HL-60 (cell line): ENCODE measurements around the gene MACC1.

ENCODE experiments used
- DNase-seq, 2 experiments: peaks; one replicate each; pipeline ENCODE4 v3.0.0-alpha.2; 2010 to 2020; ENCODE audit warnings: low read depth in 1 of 2, low spot score in 1 of 2
- H3K27ac ChIP-seq: fragments of 250-450 bp; sonication (Bioruptor Pico); replicated peaks from 2 replicates; pipeline ENCODE4 v1.5.1; 2020; ENCODE audit warnings: mild to moderate bottlenecking, moderate library complexity
- H3K27me3 ChIP-seq: fragments of 250-450 bp; sonication (Bioruptor Pico); 2 replicates; pipeline ENCODE4 v1.5.1; 2021; ENCODE audit warnings: mild to moderate bottlenecking, moderate library complexity; ENCODE audit not compliant: insufficient read depth, poor library complexity, severe bottlenecking
- H3K4me3 ChIP-seq: replicated peaks from 2 replicates; pipeline ENCODE4 v1.5.1; 2011; ENCODE audit warnings: mild to moderate bottlenecking, control low read depth, low read length; ENCODE audit not compliant: insufficient read depth
- GABPA ChIP-seq: IDR thresholded peaks from 2 replicates; pipeline ENCODE4 v1.6.1; 2012; ENCODE audit warnings: low read depth
- POLR2AphosphoS5 ChIP-seq: IDR thresholded peaks from 2 replicates; pipeline ENCODE4 v1.6.1; 2012; ENCODE audit warnings: low read depth
- SPI1 ChIP-seq: IDR thresholded peaks from 2 replicates; pipeline ENCODE4 v1.6.1; 2012; ENCODE audit warnings: low read depth, mild to moderate bottlenecking, borderline replicate concordance
- TF ChIP-seq, protein P1 (sequence below): IDR thresholded peaks from one replicate; pipeline ENCODE4 v1.5.1; 2011; ENCODE audit warnings: low read length, control low read depth, inconsistent platforms; ENCODE audit not compliant: insufficient read depth
- TF ChIP-seq, protein P2 (sequence below): IDR thresholded peaks from 2 replicates; pipeline ENCODE4 v1.6.1; 2012; ENCODE audit warnings: low read depth; ENCODE audit not compliant: insufficient replicate concordance

Gene MACC1

DNA sequence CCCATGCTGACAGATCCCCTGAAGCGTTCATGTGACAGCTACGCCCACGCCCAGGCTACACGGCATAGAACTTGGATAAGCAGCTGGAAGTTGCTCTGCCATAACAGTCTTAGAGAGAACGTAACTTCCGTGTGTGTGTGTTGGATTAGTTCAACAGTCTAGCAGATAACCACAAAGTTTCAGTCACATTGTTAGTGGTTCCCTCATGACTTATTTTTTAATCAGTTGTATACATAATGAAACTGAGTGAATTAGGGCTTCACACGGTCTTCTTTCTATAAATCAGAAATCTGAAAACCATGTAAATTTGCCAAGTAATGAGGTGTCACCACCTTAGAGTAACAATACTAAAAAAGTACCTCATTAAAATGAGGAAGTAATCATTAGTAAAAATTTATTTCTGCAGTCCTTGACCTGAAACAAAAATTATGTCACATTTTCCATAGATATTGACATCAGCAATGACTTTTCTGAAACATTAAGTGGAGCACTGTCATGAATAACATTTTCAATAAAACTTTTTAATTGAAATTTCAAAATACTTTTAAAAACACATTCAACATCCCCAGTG is 21.7 kb upstream of the MACC1 start:
- peak overlapping the region; percentile 40 for H3K27ac ChIP-seq
- DNase-seq = peak; percentile 26 to 46

GRCh38 chr7:20238194-20238753 is 21.1 kb upstream of the MACC1 start:
- no peak for DNase-seq
- no peaks in the 10 kb centered on the region for H3K27me3 ChIP-seq
- H3K4me3 ChIP-seq = no peak overlapping the region
- peak overlapping the region; percentile 40 for H3K27ac ChIP-seq
- no peak for TF ChIP-seq POLR2AphosphoS5
- TF ChIP-seq, protein P1, sequence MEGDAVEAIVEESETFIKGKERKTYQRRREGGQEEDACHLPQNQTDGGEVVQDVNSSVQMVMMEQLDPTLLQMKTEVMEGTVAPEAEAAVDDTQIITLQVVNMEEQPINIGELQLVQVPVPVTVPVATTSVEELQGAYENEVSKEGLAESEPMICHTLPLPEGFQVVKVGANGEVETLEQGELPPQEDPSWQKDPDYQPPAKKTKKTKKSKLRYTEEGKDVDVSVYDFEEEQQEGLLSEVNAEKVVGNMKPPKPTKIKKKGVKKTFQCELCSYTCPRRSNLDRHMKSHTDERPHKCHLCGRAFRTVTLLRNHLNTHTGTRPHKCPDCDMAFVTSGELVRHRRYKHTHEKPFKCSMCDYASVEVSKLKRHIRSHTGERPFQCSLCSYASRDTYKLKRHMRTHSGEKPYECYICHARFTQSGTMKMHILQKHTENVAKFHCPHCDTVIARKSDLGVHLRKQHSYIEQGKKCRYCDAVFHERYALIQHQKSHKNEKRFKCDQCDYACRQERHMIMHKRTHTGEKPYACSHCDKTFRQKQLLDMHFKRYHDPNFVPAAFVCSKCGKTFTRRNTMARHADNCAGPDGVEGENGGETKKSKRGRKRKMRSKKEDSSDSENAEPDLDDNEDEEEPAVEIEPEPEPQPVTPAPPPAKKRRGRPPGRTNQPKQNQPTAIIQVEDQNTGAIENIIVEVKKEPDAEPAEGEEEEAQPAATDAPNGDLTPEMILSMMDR = no peak
- no peak for TF ChIP-seq GABPA
- TF ChIP-seq, protein P2, sequence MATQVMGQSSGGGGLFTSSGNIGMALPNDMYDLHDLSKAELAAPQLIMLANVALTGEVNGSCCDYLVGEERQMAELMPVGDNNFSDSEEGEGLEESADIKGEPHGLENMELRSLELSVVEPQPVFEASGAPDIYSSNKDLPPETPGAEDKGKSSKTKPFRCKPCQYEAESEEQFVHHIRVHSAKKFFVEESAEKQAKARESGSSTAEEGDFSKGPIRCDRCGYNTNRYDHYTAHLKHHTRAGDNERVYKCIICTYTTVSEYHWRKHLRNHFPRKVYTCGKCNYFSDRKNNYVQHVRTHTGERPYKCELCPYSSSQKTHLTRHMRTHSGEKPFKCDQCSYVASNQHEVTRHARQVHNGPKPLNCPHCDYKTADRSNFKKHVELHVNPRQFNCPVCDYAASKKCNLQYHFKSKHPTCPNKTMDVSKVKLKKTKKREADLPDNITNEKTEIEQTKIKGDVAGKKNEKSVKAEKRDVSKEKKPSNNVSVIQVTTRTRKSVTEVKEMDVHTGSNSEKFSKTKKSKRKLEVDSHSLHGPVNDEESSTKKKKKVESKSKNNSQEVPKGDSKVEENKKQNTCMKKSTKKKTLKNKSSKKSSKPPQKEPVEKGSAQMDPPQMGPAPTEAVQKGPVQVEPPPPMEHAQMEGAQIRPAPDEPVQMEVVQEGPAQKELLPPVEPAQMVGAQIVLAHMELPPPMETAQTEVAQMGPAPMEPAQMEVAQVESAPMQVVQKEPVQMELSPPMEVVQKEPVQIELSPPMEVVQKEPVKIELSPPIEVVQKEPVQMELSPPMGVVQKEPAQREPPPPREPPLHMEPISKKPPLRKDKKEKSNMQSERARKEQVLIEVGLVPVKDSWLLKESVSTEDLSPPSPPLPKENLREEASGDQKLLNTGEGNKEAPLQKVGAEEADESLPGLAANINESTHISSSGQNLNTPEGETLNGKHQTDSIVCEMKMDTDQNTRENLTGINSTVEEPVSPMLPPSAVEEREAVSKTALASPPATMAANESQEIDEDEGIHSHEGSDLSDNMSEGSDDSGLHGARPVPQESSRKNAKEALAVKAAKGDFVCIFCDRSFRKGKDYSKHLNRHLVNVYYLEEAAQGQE = no peak
- no peak for TF ChIP-seq SPI1

More for the DNA sequence above, 21.7 kb upstream of the MACC1 start:
- no peak overlapping the region for H3K4me3 ChIP-seq
- TF ChIP-seq, protein P2 = no peak
- no peaks in the 10 kb centered on the region for H3K27me3 ChIP-seq

- TF ChIP-seq, protein P1 = no peak
- TF ChIP-seq GABPA = no peak
- TF ChIP-seq, protein P2 = no peak
- TF ChIP-seq POLR2AphosphoS5 = no peak
These were observed 20.4 kb upstream of the MACC1 start for GRCh38 chr7:20237464-20238193.

More at GRCh38 chr7:20237464-20238193, 20.4 kb upstream of the MACC1 start:
- H3K27ac ChIP-seq = no peak overlapping the region
- no peak for DNase-seq
- H3K27me3 ChIP-seq = no peaks in the 10 kb centered on the region
- H3K4me3 ChIP-seq = no peak overlapping the region
